ENCODE results near the gene OR51B6.

- no peak for TF ChIP-seq TCF12 (IDR thresholded peaks at IDR 0.05)
- no peak for TF ChIP-seq TCF12 (CRISPR knock-in tag; IDR thresholded peaks at IDR 0.05)
- no peak for TF ChIP-seq REST (IDR thresholded peaks at IDR 0.05; ENCODE audit: borderline replicate concordance in 1 of 2, low read depth in 1 of 2, low read length in 2 of 2)
- TF ChIP-seq, protein P1, sequence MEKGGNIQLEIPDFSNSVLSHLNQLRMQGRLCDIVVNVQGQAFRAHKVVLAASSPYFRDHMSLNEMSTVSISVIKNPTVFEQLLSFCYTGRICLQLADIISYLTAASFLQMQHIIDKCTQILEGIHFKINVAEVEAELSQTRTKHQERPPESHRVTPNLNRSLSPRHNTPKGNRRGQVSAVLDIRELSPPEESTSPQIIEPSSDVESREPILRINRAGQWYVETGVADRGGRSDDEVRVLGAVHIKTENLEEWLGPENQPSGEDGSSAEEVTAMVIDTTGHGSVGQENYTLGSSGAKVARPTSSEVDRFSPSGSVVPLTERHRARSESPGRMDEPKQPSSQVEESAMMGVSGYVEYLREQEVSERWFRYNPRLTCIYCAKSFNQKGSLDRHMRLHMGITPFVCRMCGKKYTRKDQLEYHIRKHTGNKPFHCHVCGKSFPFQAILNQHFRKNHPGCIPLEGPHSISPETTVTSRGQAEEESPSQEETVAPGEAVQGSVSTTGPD (CRISPR knock-in tag; IDR thresholded peaks at IDR 0.05), result no peak
- no peak for TF ChIP-seq FOXM1 (CRISPR knock-in tag; IDR thresholded peaks at IDR 0.05)
- TF ChIP-seq, protein P2, sequence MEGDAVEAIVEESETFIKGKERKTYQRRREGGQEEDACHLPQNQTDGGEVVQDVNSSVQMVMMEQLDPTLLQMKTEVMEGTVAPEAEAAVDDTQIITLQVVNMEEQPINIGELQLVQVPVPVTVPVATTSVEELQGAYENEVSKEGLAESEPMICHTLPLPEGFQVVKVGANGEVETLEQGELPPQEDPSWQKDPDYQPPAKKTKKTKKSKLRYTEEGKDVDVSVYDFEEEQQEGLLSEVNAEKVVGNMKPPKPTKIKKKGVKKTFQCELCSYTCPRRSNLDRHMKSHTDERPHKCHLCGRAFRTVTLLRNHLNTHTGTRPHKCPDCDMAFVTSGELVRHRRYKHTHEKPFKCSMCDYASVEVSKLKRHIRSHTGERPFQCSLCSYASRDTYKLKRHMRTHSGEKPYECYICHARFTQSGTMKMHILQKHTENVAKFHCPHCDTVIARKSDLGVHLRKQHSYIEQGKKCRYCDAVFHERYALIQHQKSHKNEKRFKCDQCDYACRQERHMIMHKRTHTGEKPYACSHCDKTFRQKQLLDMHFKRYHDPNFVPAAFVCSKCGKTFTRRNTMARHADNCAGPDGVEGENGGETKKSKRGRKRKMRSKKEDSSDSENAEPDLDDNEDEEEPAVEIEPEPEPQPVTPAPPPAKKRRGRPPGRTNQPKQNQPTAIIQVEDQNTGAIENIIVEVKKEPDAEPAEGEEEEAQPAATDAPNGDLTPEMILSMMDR (CRISPR knock-in tag; IDR thresholded peaks at IDR 0.05), result no peak
- TF ChIP-seq ZKSCAN1 (IDR thresholded peaks at IDR 0.05; ENCODE audit: low read length), result no peak
- no peak for TF ChIP-seq ZNF263 (CRISPR knock-in tag; IDR thresholded peaks at IDR 0.05)
- no peak for TF ChIP-seq ZMYM2 (CRISPR knock-in tag; IDR thresholded peaks at IDR 0.05)
Measured at GRCh38 chr11:5363679-5364078, 12.4 kb downstream of the OR51B6 start.
